CD14-positive monocyte (primary cell): Measurements from ENCODE around the gene TMEM164. TPM values are rescaled to one million over a fixed set of nuclear protein-coding genes. Genes with fewer than 3 reads are reported as not detected.
"Not testable (repeated sequence)": the region's sequence is repeated elsewhere in the genome, so short reads cannot be mapped to it uniquely, and the experiment has no call there.

Experiments
- DNase-seq, 3 donors: peaks; one replicate each; pipeline ENCODE4 v3.0.0-alpha.2; 2011 to 2022
- H2AFZ ChIP-seq: 2 replicates; pipeline ENCODE4 v1.6.0; 2012; ENCODE audit warnings: mild to moderate bottlenecking, low read depth, low read length, inconsistent platforms; ENCODE audit not compliant: insufficient read depth, poor library complexity, severe bottlenecking
- H3K27ac ChIP-seq, 2 donors: 1 replicate in 1 of 2; 2 replicates in 1 of 2; pipeline ENCODE4 v1.5.1; 2012 to 2013; ENCODE audit warnings: low read length in 2 of 2, control low read depth in 1 of 2, inconsistent platforms in 1 of 2, low read depth in 1 of 2, mild to moderate bottlenecking in 1 of 2
- H3K27me3 ChIP-seq, 2 donors: one replicate each; pipeline versions ENCODE4 v1.6.0 to v1.6.1; 2011 to 2013; ENCODE audit warnings: low read length in 2 of 2; ENCODE audit not compliant: control insufficient read depth in 2 of 2, insufficient read depth in 2 of 2
- H3K36me3 ChIP-seq, 2 donors: replicated peaks in 1 of 2; 1 replicate in 1 of 2; 2 replicates in 1 of 2; pipeline versions ENCODE4 v1.5.1 to v1.6.1; 2012 to 2013; ENCODE audit warnings: low read length in 2 of 2, control low read depth in 1 of 2, inconsistent platforms in 1 of 2, mild to moderate bottlenecking in 1 of 2; ENCODE audit not compliant: insufficient read depth in 2 of 2, control insufficient read depth in 1 of 2
- H3K4me1 ChIP-seq, 2 donors: 1 replicate in 1 of 2; 2 replicates in 1 of 2; pipeline versions ENCODE4 v1.5.1 to v1.6.1; 2012 to 2013; ENCODE audit warnings: low read length in 2 of 2, control low read depth in 1 of 2, inconsistent platforms in 1 of 2, mild to moderate bottlenecking in 1 of 2, moderate library complexity in 1 of 2; ENCODE audit not compliant: insufficient read depth in 2 of 2, control insufficient read depth in 1 of 2
- H3K4me2 ChIP-seq: replicated peaks from 2 replicates; pipeline ENCODE3; 2012; ENCODE audit warnings: low read length, moderate library complexity, mild to moderate bottlenecking; ENCODE audit not compliant: poor library complexity, severe bottlenecking; ENCODE audit errors: extremely low read depth
- H3K4me3 ChIP-seq, 3 experiments: fragments of 200-600 bp in 1 of 3; sonication (generic) in 1 of 3; replicated peaks in 1 of 3; 1 replicate in 2 of 3; 2 replicates in 1 of 3; pipeline ENCODE4 v1.5.1; 2011 to 2013; ENCODE audit warnings: low read length in 3 of 3, mild to moderate bottlenecking in 3 of 3, control low read depth in 2 of 3, low read depth in 2 of 3, inconsistent platforms in 1 of 3, moderate library complexity in 1 of 3
- H3K79me2 ChIP-seq: 2 replicates; pipeline ENCODE4 v1.6.0; 2012; ENCODE audit warnings: mild to moderate bottlenecking, control low read depth, inconsistent platforms, low read length, moderate library complexity; ENCODE audit not compliant: insufficient read depth
- H3K9ac ChIP-seq: 2 replicates; pipeline ENCODE4 v1.6.0; 2017; ENCODE audit warnings: low read length, mild to moderate bottlenecking; ENCODE audit not compliant: insufficient read depth, poor library complexity, severe bottlenecking
- H3K9me3 ChIP-seq, 2 donors: replicated peaks in 1 of 2; 1 replicate in 1 of 2; 2 replicates in 1 of 2; pipeline versions ENCODE4 v1.5.1 to v1.6.1; 2012 to 2013; ENCODE audit warnings: low read length in 2 of 2, control low read depth in 1 of 2; ENCODE audit not compliant: control insufficient read depth in 1 of 2, insufficient read depth in 1 of 2
- H4K20me1 ChIP-seq: 2 replicates; pipeline ENCODE4 v1.6.0; 2012; ENCODE audit warnings: mild to moderate bottlenecking, low read length, control low read depth, moderate library complexity; ENCODE audit not compliant: insufficient read depth
- H3K27ac Mint-ChIP-seq, 7 donors: one replicate each; pipeline ENCODE4 v1.8.0; 2020; ENCODE audit warnings: mild to moderate bottlenecking in 7 of 7, mixed read lengths in 7 of 7, moderate library complexity in 6 of 7, inconsistent platforms in 2 of 7
- H3K27me3 Mint-ChIP-seq, 3 donors: one replicate each; pipeline ENCODE4 v1.8.0; 2021 to 2022; ENCODE audit warnings: low read depth in 3 of 3, mild to moderate bottlenecking in 3 of 3, mixed read lengths in 3 of 3, moderate library complexity in 3 of 3, inconsistent platforms in 1 of 3
- H3K36me3 Mint-ChIP-seq, 2 donors: one replicate each; pipeline ENCODE4 v1.8.0; 2020; ENCODE audit warnings: mixed read lengths in 2 of 2, inconsistent platforms in 1 of 2, mild to moderate bottlenecking in 1 of 2
- H3K4me1 Mint-ChIP-seq: one replicate; pipeline ENCODE4 v1.8.0; 2020; ENCODE audit warnings: mild to moderate bottlenecking, mixed read lengths
- H3K4me3 Mint-ChIP-seq, 2 donors: one replicate each; pipeline ENCODE4 v1.8.0; 2020; ENCODE audit warnings: mild to moderate bottlenecking in 2 of 2, mixed read lengths in 2 of 2, moderate library complexity in 1 of 2
- H3K9me3 Mint-ChIP-seq, 7 donors: one replicate each; pipeline ENCODE4 v1.8.0; 2020 to 2022; ENCODE audit warnings: mixed read lengths in 7 of 7, mild to moderate bottlenecking in 6 of 7, moderate library complexity in 6 of 7, inconsistent platforms in 2 of 7
- WGBS: methylation state at CpG from one replicate; pipeline ENCODE4 v1.1.5; 2013; ENCODE audit warnings: missing lambda C conversion rate; ENCODE audit not compliant: insufficient coverage; 5-methylcytosine and 5-hydroxymethylcytosine counted together
- intact Hi-C, 2 donors: fragments of 100-400 bp; cut with micrococcal nuclease; formaldehyde crosslinking; loops; one replicate each; pipeline versions ENCODE4 v1.15.0 to v1.15.1; 2023
- polyA plus RNA-seq, 3 donors: library from polyadenylated mRNA; depleted of rRNA in 1 of 3; unstranded in 2 of 3; stranded (reverse) in 1 of 3; fragments of 300-500 nt in 2 of 3; fragments of >200 nt in 1 of 3; fragmentation: Illumina TruSeq in 2 of 3; gene quantifications; 1 replicate in 2 of 3; 2 replicates in 1 of 3; pipeline ENCODE4 v1.2.3, GENCODE V29; 2012 to 2021
- TF ChIP-seq, protein P1 (sequence below): fragments of 200-600 bp; IDR thresholded peaks from one replicate; pipeline ENCODE4 v1.8.0; 2022; ENCODE audit warnings: antibody characterized with exemption, mild to moderate bottlenecking

TMEM164 gene
- polyA plus RNA-seq, 3 donors, result 5.3 to 39.5 (median 7.3) TPM

GRCh38 chrX:109974906-109975655 lies 27.8 kb upstream of the TMEM164 start:
- no peak overlapping the region for H2AFZ ChIP-seq
- no peaks in the 10 kb centered on the region for H3K4me1 ChIP-seq
- Mint-ChIP-seq H3K9me3 (peaks cover 0 to 2% (median 0%) of the 10 kb centered on the region in 7 donors), H3K4me3 (no peak overlapping the region), H3K27me3 (peaks cover 0 to 12% (median 0%) of the 10 kb centered on the region in 3 donors), H3K4me1 (no peaks in the 10 kb centered on the region), H3K27ac (no peak overlapping the region), H3K36me3 (no peaks in the 10 kb centered on the region)
- no peaks in the 10 kb centered on the region for H3K9me3 ChIP-seq
- H3K27ac ChIP-seq, result no peak overlapping the region
- TF ChIP-seq, protein P1, sequence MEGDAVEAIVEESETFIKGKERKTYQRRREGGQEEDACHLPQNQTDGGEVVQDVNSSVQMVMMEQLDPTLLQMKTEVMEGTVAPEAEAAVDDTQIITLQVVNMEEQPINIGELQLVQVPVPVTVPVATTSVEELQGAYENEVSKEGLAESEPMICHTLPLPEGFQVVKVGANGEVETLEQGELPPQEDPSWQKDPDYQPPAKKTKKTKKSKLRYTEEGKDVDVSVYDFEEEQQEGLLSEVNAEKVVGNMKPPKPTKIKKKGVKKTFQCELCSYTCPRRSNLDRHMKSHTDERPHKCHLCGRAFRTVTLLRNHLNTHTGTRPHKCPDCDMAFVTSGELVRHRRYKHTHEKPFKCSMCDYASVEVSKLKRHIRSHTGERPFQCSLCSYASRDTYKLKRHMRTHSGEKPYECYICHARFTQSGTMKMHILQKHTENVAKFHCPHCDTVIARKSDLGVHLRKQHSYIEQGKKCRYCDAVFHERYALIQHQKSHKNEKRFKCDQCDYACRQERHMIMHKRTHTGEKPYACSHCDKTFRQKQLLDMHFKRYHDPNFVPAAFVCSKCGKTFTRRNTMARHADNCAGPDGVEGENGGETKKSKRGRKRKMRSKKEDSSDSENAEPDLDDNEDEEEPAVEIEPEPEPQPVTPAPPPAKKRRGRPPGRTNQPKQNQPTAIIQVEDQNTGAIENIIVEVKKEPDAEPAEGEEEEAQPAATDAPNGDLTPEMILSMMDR, result no peak
- H4K20me1 ChIP-seq, result no peaks in the 10 kb centered on the region
- no peak overlapping the region for H3K4me2 ChIP-seq
- no peaks in the 10 kb centered on the region for H3K36me3 ChIP-seq
- intact Hi-C loops, result no loop called here
- no peaks in the 10 kb centered on the region for H3K79me2 ChIP-seq
- peaks cover 0 to 4% of the 10 kb centered on the region in 2 donors for H3K27me3 ChIP-seq
- H3K4me3 ChIP-seq, result no peak overlapping the region
- DNase-seq, result no peak
- H3K9ac ChIP-seq, result no peak overlapping the region
- whole genome bisulfite sequencing, result no CpG with 5 or more reads among the region's 1 CpG

DNA sequence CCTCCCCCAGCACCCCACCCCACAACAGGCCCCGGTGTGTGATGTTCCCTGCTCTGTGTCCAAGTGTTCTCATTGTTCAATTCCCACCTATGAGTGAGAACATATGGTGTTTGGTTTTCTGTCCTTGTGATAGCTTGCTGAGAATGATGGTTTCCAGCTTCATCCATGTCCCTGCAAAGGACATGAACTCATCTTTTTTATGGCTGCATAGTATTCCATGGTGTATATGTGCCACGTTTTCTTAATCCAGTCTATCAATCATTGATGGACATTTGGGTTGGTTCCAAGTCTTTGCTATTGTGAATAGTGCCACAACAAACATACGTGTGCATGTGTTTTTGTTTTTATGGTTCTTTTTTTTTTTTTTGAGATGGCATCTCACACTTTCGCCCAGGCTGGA lies 17.7 kb upstream of the TMEM164 start:
- H3K9me3 ChIP-seq, H3K9me3 Mint-ChIP-seq, intact Hi-C loops, H3K27ac Mint-ChIP-seq, H2AFZ ChIP-seq, H3K79me2 ChIP-seq, H3K4me2 ChIP-seq, H3K36me3 Mint-ChIP-seq, H3K27me3 ChIP-seq, H3K9ac ChIP-seq, H3K36me3 ChIP-seq, H3K27ac ChIP-seq, H3K4me1 ChIP-seq, H4K20me1 ChIP-seq, H3K4me3 Mint-ChIP-seq, DNase-seq, H3K4me3 ChIP-seq, H3K4me1 Mint-ChIP-seq, H3K27me3 Mint-ChIP-seq: not testable (repeated sequence)
- no CpG with 5 or more reads among the region's 4 CpGs for WGBS
